Measurements from ENCODE around the gene TSC2.

GRCh38 chr16:2095315-2095853, 47.6 kb downstream of the TSC2 start:
- TF ChIP-seq CTCF (conservative IDR thresholded peaks at IDR 0.05 in 1 of 2, IDR thresholded peaks at IDR 0.05 in 1 of 2; ENCODE audit: low read depth in 1 of 2, low read length in 2 of 2) (no peak), EZH2 (IDR thresholded peaks at IDR 0.05; ENCODE audit: low read length, missing control alignments) (no peak)
